Measurements from ENCODE around the gene FOXE3.

DNA sequence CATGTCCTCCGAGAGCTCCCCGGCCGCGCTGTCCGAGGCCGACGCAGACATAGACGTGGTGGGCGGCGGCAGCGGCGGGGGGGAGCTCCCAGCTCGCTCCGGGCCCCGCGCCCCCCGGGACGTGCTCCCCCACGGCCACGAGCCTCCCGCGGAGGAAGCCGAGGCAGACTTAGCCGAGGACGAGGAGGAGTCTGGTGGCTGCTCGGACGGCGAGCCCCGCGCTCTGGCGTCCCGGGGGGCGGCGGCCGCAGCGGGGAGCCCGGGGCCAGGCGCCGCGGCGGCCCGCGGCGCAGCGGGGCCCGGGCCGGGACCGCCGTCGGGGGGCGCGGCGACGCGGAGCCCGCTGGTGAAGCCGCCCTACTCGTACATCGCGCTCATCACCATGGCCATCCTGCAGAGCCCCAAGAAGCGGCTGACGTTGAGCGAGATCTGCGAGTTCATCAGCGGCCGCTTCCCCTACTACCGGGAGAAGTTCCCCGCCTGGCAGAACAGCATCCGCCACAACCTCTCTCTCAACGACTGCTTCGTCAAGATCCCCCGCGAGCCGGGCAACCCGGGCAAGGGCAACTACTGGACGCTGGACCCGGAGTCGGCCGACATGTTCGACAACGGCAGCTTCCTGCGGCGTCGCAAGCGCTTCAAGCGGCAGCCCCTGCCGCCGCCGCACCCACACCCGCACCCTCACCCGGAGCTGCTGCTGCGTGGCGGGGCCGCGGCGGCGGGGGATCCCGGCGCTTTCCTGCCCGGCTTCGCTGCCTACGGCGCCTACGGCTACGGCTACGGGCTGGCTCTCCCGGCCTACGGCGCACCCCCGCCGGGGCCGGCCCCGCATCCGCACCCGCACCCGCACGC lies 22.3 kb downstream of the FOXE3 start:
- TF ChIP-seq CTCF (IDR thresholded peaks at IDR 0.05 in 2 of 3, conservative IDR thresholded peaks at IDR 0.05 in 1 of 3; ENCODE audit: borderline replicate concordance in 1 of 3, insufficient read depth in 1 of 3, low read depth in 2 of 3, low read length in 2 of 3): no peak
- no peak for TF ChIP-seq RAD21 (IDR thresholded peaks at IDR 0.05; ENCODE audit: low read depth)
- no peak for TF ChIP-seq EZH2phosphoT487 (IDR thresholded peaks at IDR 0.05; ENCODE audit: borderline replicate concordance)
- TF ChIP-seq, protein P1, sequence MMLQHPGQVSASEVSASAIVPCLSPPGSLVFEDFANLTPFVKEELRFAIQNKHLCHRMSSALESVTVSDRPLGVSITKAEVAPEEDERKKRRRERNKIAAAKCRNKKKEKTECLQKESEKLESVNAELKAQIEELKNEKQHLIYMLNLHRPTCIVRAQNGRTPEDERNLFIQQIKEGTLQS (IDR thresholded peaks at IDR 0.05): no peak
- TF ChIP-seq POLR2AphosphoS5 (IDR thresholded peaks at IDR 0.05; ENCODE audit: low read depth, low read length): no peak
- no peak for TF ChIP-seq SP1 (IDR thresholded peaks at IDR 0.05; ENCODE audit: low read depth)
- no peak for TF ChIP-seq MAX (IDR thresholded peaks at IDR 0.05)
- no peak for TF ChIP-seq EZH2 (IDR thresholded peaks at IDR 0.05)
- no peak for TF ChIP-seq ZBTB33 (IDR thresholded peaks at IDR 0.05; ENCODE audit: extremely low read depth, insufficient replicate concordance, low read length)
- no peak for TF ChIP-seq ZFX (IDR thresholded peaks at IDR 0.05)
- TF ChIP-seq POLR2A (IDR thresholded peaks at IDR 0.05; ENCODE audit: borderline replicate concordance, extremely low read depth, insufficient read depth, insufficient read length): no peak
- no peak for TF ChIP-seq YY1 (IDR thresholded peaks at IDR 0.05; ENCODE audit: extremely low read depth, insufficient replicate concordance, low read depth, low read length)

Measured in HCT116 (cell line).